Peyer's patch (tissue), 4 donors: ENCODE measurements around the gene SFI1.

Experiments
- POLR2A ChIP-seq, 2 donors: fragments of 450-650 bp; IDR thresholded peaks; one replicate each; pipeline ENCODE4 v1.5.1; 2017; ENCODE audit warnings: antibody characterized with exemption in 2 of 2, mild to moderate bottlenecking in 2 of 2, moderate library complexity in 2 of 2
- TF ChIP-seq, protein P1 (sequence below), 6 experiments: fragments of 450-650 bp in 4 of 6; fragments of 200-600 bp in 2 of 6; sonication (generic) in 1 of 6; IDR thresholded peaks; one replicate each; pipeline ENCODE4 v1.5.1; 2017 to 2019; ENCODE audit warnings: antibody characterized with exemption in 6 of 6, mild to moderate bottlenecking in 3 of 6, moderate library complexity in 1 of 6

DNA sequence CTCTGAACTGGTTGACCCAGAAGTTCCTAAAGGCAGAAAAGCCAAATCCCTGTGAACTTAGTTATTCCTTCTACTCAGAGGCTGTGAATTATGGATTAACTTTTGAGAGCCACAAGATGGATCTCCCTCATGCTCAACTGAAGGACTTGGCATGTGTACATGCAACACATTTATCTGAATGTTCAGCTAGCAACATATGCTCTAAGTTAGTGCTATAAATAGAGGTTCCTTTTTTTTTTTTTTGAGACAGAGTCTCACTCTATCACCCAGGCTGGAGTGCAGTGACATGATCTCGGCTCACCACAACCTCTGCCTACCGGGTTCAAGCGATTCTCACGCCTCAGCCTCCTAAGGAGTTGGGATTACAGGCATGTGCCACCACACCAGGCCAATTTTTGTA lies 46.8 kb upstream of the SFI1 start:
- TF ChIP-seq, protein P1, sequence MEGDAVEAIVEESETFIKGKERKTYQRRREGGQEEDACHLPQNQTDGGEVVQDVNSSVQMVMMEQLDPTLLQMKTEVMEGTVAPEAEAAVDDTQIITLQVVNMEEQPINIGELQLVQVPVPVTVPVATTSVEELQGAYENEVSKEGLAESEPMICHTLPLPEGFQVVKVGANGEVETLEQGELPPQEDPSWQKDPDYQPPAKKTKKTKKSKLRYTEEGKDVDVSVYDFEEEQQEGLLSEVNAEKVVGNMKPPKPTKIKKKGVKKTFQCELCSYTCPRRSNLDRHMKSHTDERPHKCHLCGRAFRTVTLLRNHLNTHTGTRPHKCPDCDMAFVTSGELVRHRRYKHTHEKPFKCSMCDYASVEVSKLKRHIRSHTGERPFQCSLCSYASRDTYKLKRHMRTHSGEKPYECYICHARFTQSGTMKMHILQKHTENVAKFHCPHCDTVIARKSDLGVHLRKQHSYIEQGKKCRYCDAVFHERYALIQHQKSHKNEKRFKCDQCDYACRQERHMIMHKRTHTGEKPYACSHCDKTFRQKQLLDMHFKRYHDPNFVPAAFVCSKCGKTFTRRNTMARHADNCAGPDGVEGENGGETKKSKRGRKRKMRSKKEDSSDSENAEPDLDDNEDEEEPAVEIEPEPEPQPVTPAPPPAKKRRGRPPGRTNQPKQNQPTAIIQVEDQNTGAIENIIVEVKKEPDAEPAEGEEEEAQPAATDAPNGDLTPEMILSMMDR (IDR thresholded peaks at IDR 0.05) = no peak
- no peak for TF ChIP-seq POLR2A (IDR thresholded peaks at IDR 0.05)
